Endothelial cell of umbilical vein (primary cell): ENCODE data around the gene DGAT2.
"Not testable (repeated sequence)": the region's sequence is repeated elsewhere in the genome, so short reads cannot be mapped to it uniquely, and the experiment has no call there.

Experiments
- CTCF ChIP-seq, 2 donors: IDR thresholded peaks; 1 replicate in 1 of 2; 2 replicates in 1 of 2; pipeline ENCODE4 v1.5.1; 2011; ENCODE audit warnings: low read length in 2 of 2, mild to moderate bottlenecking in 2 of 2, moderate library complexity in 2 of 2, control low read depth in 1 of 2, inconsistent platforms in 1 of 2, low read depth in 1 of 2; ENCODE audit not compliant: insufficient read depth in 1 of 2; ENCODE audit errors: extremely low read depth in 1 of 2
- JUN ChIP-seq: IDR thresholded peaks from 2 replicates; pipeline ENCODE4 v1.6.1; 2011; ENCODE audit warnings: borderline replicate concordance, low read depth; ENCODE audit not compliant: insufficient read length, insufficient read depth
- MAX ChIP-seq: IDR thresholded peaks from 2 replicates; pipeline ENCODE4 v1.6.1; 2011; ENCODE audit not compliant: insufficient read depth, insufficient read length
- POLR2AphosphoS5 ChIP-seq: IDR thresholded peaks from 2 replicates; pipeline ENCODE4 v1.6.1; 2012; ENCODE audit warnings: low read depth, mild to moderate bottlenecking, control low read depth, low read length, moderate library complexity; ENCODE audit not compliant: insufficient read depth

- TF ChIP-seq JUN; CTCF (IDR thresholded peaks at IDR 0.05; ENCODE audit: extremely low read depth in 1 of 2, insufficient read depth in 1 of 2, low read depth in 1 of 2, low read length in 2 of 2); MAX; POLR2AphosphoS5: not testable (repeated sequence)
Measured at GRCh38 chr11:75748729-75749273, 19.8 kb upstream of the DGAT2 start.
